Neutrophil (primary cell): ENCODE measurements around the gene CCNT1.

Experiments used
- H3K27ac ChIP-seq: fragments of 200-600 bp; sonication (generic); 2 replicates; pipeline ENCODE4 v1.5.1; 2016; ENCODE audit warnings: mild to moderate bottlenecking, moderate library complexity
- H3K27me3 ChIP-seq: fragments of 200-600 bp; sonication (generic); 2 replicates; pipeline ENCODE4 v1.6.0; 2016; ENCODE audit warnings: mild to moderate bottlenecking
- H3K36me3 ChIP-seq: fragments of 200-600 bp; sonication (generic); 2 replicates; pipeline ENCODE4 v1.5.1; 2017
- H3K4me1 ChIP-seq, 2 experiments: fragments of 200-600 bp in 1 of 2; sonication (generic) in 1 of 2; 1 replicate in 1 of 2; 2 replicates in 1 of 2; pipeline versions ENCODE4 v1.5.1 to v1.6.1; 2013 to 2016; ENCODE audit warnings: low read depth in 1 of 2, low read length in 1 of 2, mild to moderate bottlenecking in 1 of 2, moderate library complexity in 1 of 2; ENCODE audit not compliant: control insufficient read depth in 1 of 2, insufficient read depth in 1 of 2
- H3K4me3 ChIP-seq, 2 experiments: fragments of 200-600 bp in 1 of 2; sonication (generic) in 1 of 2; 1 replicate in 1 of 2; 2 replicates in 1 of 2; pipeline ENCODE4 v1.5.1; 2013 to 2016; ENCODE audit warnings: low read depth in 1 of 2, low read length in 1 of 2, mild to moderate bottlenecking in 1 of 2, moderate library complexity in 1 of 2
- H3K9me3 ChIP-seq: fragments of 200-600 bp; sonication (generic); 2 replicates; pipeline ENCODE4 v1.5.1; 2016
- CTCF ChIP-seq: fragments of 200-600 bp; sonication (generic); IDR thresholded peaks from 2 replicates; pipeline ENCODE4 v1.5.1; 2016; ENCODE audit warnings: antibody characterized with exemption

Gene CCNT1

GRCh38 chr12:48716493-48717251 lies at the start of gene CCNT1:
Gene CCNT1 (minus strand): TSS chr12:48716707. CDS start chr12:48716675, 32 bp downstream.
- peak; percentile 64 for TF ChIP-seq CTCF

GRCh38 chr12:48765753-48766162 lies 49.3 kb upstream of the CCNT1 start:
- no peak for TF ChIP-seq CTCF
- Histone ChIP-seq H3K9me3 (no peaks in the 10 kb centered on the region), H3K4me1 (peaks cover 0 to 6% of the 10 kb centered on the region in 2 experiments), H3K4me3 (no peak overlapping the region), H3K36me3 (no peaks in the 10 kb centered on the region), H3K27ac (no peak overlapping the region), H3K27me3 (peaks cover 6% of the 10 kb centered on the region)

More at GRCh38 chr12:48716493-48717251, at the start of gene CCNT1:
- peaks cover 9% of the 10 kb centered on the region for H3K9me3 ChIP-seq
- peak within 1 kb of the TSS; percentile 95 for H3K27ac ChIP-seq
- peaks cover 17% of the 10 kb centered on the region for H3K36me3 ChIP-seq
- H3K27me3 ChIP-seq = no peaks in the 10 kb centered on the region
- peaks cover 23 to 24% of the 10 kb centered on the region in 2 experiments for H3K4me1 ChIP-seq
- H3K4me3 ChIP-seq = peak within 1 kb of the TSS; percentile 83 to 88

- H3K4me3 ChIP-seq = no peak overlapping the region
- H3K4me1 ChIP-seq = peaks cover 0 to 6% of the 10 kb centered on the region in 2 experiments
- TF ChIP-seq CTCF = no peak
- H3K36me3 ChIP-seq = no peaks in the 10 kb centered on the region
- peaks cover 6% of the 10 kb centered on the region for H3K27me3 ChIP-seq
- no peaks in the 10 kb centered on the region for H3K9me3 ChIP-seq
- no peak overlapping the region for H3K27ac ChIP-seq
These were observed 48.0 kb upstream of the CCNT1 start for GRCh38 chr12:48764521-48764920.

GRCh38 chr12:48758737-48759136 lies 42.2 kb upstream of the CCNT1 start:
- Histone ChIP-seq H3K4me1 (no peaks in the 10 kb centered on the region), H3K27ac (no peak overlapping the region), H3K4me3 (no peak overlapping the region), H3K9me3 (no peaks in the 10 kb centered on the region), H3K27me3 (peaks cover 6% of the 10 kb centered on the region), H3K36me3 (no peaks in the 10 kb centered on the region)
- no peak for TF ChIP-seq CTCF

- Histone ChIP-seq H3K9me3 (no peaks in the 10 kb centered on the region), H3K36me3 (no peaks in the 10 kb centered on the region), H3K4me3 (no peak overlapping the region), H3K27me3 (peaks cover 5% of the 10 kb centered on the region), H3K27ac (no peak overlapping the region), H3K4me1 (no peaks in the 10 kb centered on the region)
- no peak for TF ChIP-seq CTCF
These were observed 41.7 kb upstream of the CCNT1 start for GRCh38 chr12:48758186-48758585.
